Astrocyte (in vitro differentiated cells and primary cell): ENCODE data around the gene DAAM2. TPM values are rescaled to one million over a fixed set of nuclear protein-coding genes. Genes with fewer than 3 reads are reported as not detected.

Experiments
- DNase-seq: peaks from one replicate; pipeline ENCODE4 v3.0.0-alpha.2; 2010; ENCODE audit warnings: low read depth
- FAIRE-seq: peaks from 2 replicates; lab custom pipeline; 2011; peaks lifted over from hg19 to GRCh38; lab: Jason Lieb, UNC
- H2AFZ ChIP-seq: 2 replicates; pipeline ENCODE4 v1.6.0; 2012; ENCODE audit warnings: low read depth, low read length, inconsistent platforms
- H3K27ac ChIP-seq: 2 replicates; pipeline ENCODE4 v1.5.1; 2011; ENCODE audit warnings: low read depth, low read length, inconsistent platforms
- H3K27me3 ChIP-seq: 2 replicates; pipeline ENCODE4 v1.6.0; 2011; ENCODE audit warnings: low read length, inconsistent platforms; ENCODE audit not compliant: insufficient read depth
- H3K36me3 ChIP-seq: 2 replicates; pipeline ENCODE4 v1.5.1; 2011; ENCODE audit warnings: low read length, inconsistent platforms; ENCODE audit not compliant: insufficient read depth
- H3K4me1 ChIP-seq: 2 replicates; pipeline ENCODE4 v1.5.1; 2011; ENCODE audit warnings: low read length, inconsistent platforms; ENCODE audit not compliant: insufficient read depth
- H3K4me2 ChIP-seq: 2 replicates; pipeline ENCODE4 v1.6.0; 2012; ENCODE audit warnings: low read length, inconsistent platforms
- H3K4me3 ChIP-seq: 2 replicates; pipeline ENCODE4 v1.5.1; 2011; ENCODE audit warnings: low read depth, mild to moderate bottlenecking, low read length, inconsistent platforms; ENCODE audit not compliant: insufficient read depth
- H3K79me2 ChIP-seq: 2 replicates; pipeline ENCODE4 v1.6.0; 2012; ENCODE audit warnings: mild to moderate bottlenecking, low read length, inconsistent platforms; ENCODE audit not compliant: insufficient read depth
- H3K9ac ChIP-seq: 2 replicates; pipeline ENCODE4 v1.6.0; 2012; ENCODE audit warnings: mild to moderate bottlenecking, low read length, inconsistent platforms
- H3K9me3 ChIP-seq: 2 replicates; pipeline ENCODE4 v1.5.1; 2012; ENCODE audit warnings: low read depth, mild to moderate bottlenecking, low read length, inconsistent platforms; ENCODE audit not compliant: insufficient read depth
- H4K20me1 ChIP-seq: 2 replicates; pipeline ENCODE4 v1.6.0; 2012; ENCODE audit warnings: low read length, inconsistent platforms; ENCODE audit not compliant: insufficient read depth
- H3K27ac Mint-ChIP-seq: one replicate; pipeline ENCODE4 v1.8.0; 2021; ENCODE audit warnings: mild to moderate bottlenecking, mixed read lengths; ENCODE audit not compliant: unreplicated experiment
- H3K27me3 Mint-ChIP-seq: one replicate; pipeline ENCODE4 v1.8.0; 2021; ENCODE audit warnings: low read depth, mixed read lengths; ENCODE audit not compliant: unreplicated experiment
- H3K36me3 Mint-ChIP-seq: one replicate; pipeline ENCODE4 v1.8.0; 2021; ENCODE audit warnings: low read depth, mixed read lengths; ENCODE audit not compliant: unreplicated experiment
- H3K4me1 Mint-ChIP-seq: one replicate; pipeline ENCODE4 v1.8.0; 2021; ENCODE audit warnings: low read depth, mixed read lengths; ENCODE audit not compliant: unreplicated experiment
- H3K4me3 Mint-ChIP-seq: one replicate; pipeline ENCODE4 v1.8.0; 2021; ENCODE audit warnings: mild to moderate bottlenecking, moderate library complexity, mixed read lengths; ENCODE audit not compliant: unreplicated experiment
- H3K9me3 Mint-ChIP-seq: one replicate; pipeline ENCODE4 v1.8.0; 2021; ENCODE audit warnings: mild to moderate bottlenecking, mixed read lengths; ENCODE audit not compliant: unreplicated experiment
- CTCF ChIP-seq: IDR thresholded peaks from 2 replicates; pipeline ENCODE4 v1.5.1; 2011; ENCODE audit warnings: low read depth, mild to moderate bottlenecking, inconsistent platforms, low read length, moderate library complexity; ENCODE audit not compliant: insufficient read depth
- EZH2 ChIP-seq: IDR thresholded peaks from 2 replicates; pipeline ENCODE4 v1.6.1; 2012; ENCODE audit warnings: mild to moderate bottlenecking, low read length, inconsistent platforms; ENCODE audit not compliant: insufficient read depth
- total RNA-seq: library from RNA; stranded (reverse); gene quantifications from 2 replicates; pipeline ENCODE4 v1.2.1, GENCODE V29; 2021

DAAM2 gene
- total RNA-seq, 1 donor from 2014 or later: 38.4 TPM

DNA sequence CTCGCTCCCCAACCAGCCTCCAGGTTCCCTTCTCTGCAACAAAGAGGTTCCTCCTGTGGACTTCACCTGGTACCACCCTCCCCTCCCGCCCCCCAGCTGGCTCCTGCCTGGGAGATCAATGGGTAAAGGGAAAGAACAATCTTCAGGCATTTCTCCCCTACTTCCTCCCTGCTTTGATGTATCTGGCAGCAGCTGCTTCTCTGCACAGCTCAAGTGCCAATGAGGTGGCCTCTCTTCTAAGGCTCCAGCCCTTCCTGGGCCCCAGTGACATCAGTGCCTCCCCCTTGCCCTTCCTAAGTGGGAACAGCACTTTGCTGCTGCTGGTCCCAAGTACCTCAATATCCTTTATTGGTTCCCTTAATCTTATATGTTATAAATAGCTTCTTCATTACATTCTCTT, 118.6 kb downstream of the DAAM2 start:
- no peak overlapping the region for H3K27ac ChIP-seq
- peaks cover 41% of the 10 kb centered on the region for H3K36me3 Mint-ChIP-seq
- peaks cover 4% of the 10 kb centered on the region for H3K4me1 Mint-ChIP-seq
- H3K27me3 ChIP-seq: no peaks in the 10 kb centered on the region
- no peaks in the 10 kb centered on the region for H3K9me3 Mint-ChIP-seq
- H3K4me3 ChIP-seq: no peak overlapping the region
- peaks cover 2% of the 10 kb centered on the region for H3K27me3 Mint-ChIP-seq
- H3K36me3 ChIP-seq: no peaks in the 10 kb centered on the region
- H3K4me3 Mint-ChIP-seq: no peak overlapping the region
- DNase-seq: no peak
- no peak for FAIRE-seq
- no peak overlapping the region for H3K27ac Mint-ChIP-seq
- H3K4me1 ChIP-seq: no peaks in the 10 kb centered on the region
- no peaks in the 10 kb centered on the region for H4K20me1 ChIP-seq
- H3K4me2 ChIP-seq: no peak overlapping the region
- no peaks in the 10 kb centered on the region for H3K79me2 ChIP-seq
- H3K9ac ChIP-seq: no peak overlapping the region
- H2AFZ ChIP-seq: no peak overlapping the region
- TF ChIP-seq CTCF (no peak), EZH2 (no peak)
- H3K9me3 ChIP-seq: no peaks in the 10 kb centered on the region

GRCh38 chr6:39911513-39912125, 119.4 kb downstream of the DAAM2 start:
- H3K9ac ChIP-seq: no peak overlapping the region
- no peak for FAIRE-seq
- H3K79me2 ChIP-seq: no peaks in the 10 kb centered on the region
- no peak overlapping the region for H3K4me2 ChIP-seq
- no peak overlapping the region for H2AFZ ChIP-seq
- H3K27ac ChIP-seq: no peak overlapping the region
- H3K27me3 Mint-ChIP-seq: peaks cover 2% of the 10 kb centered on the region
- H3K36me3 ChIP-seq: no peaks in the 10 kb centered on the region
- H3K27ac Mint-ChIP-seq: no peak overlapping the region
- peaks cover 43% of the 10 kb centered on the region for H3K36me3 Mint-ChIP-seq
- no peak overlapping the region for H3K4me3 ChIP-seq
- no peak for DNase-seq
- H3K9me3 ChIP-seq: no peaks in the 10 kb centered on the region
- H4K20me1 ChIP-seq: no peaks in the 10 kb centered on the region
- TF ChIP-seq EZH2: no peak
- TF ChIP-seq CTCF: no peak
- H3K9me3 Mint-ChIP-seq: no peaks in the 10 kb centered on the region
- H3K4me3 Mint-ChIP-seq: no peak overlapping the region
- H3K27me3 ChIP-seq: no peaks in the 10 kb centered on the region
- H3K4me1 ChIP-seq: no peaks in the 10 kb centered on the region
- H3K4me1 Mint-ChIP-seq: peaks cover 4% of the 10 kb centered on the region

DNA sequence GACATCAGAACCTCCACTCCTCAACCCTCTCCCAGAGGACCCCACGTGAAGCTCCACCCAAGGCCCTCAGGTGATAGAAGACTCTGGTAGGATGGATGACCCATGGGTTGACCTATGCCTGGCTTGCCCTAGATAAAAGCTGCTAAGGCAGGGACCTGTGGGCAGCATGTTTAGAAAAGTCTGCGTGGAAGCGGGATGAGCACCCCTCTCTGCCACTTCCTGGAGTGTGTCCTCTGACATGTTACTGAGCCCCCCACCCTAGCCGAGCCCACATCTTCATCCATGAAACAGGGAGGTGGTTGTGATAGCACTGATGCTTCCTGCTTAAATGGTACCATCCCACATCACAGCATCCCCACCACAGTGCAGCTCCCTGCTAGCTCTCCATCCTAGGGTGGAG, 120.3 kb downstream of the DAAM2 start:
- Histone ChIP-seq H3K36me3 (no peaks in the 10 kb centered on the region), H3K79me2 (no peaks in the 10 kb centered on the region), H3K4me3 (no peak overlapping the region), H3K27me3 (no peaks in the 10 kb centered on the region), H3K9me3 (no peaks in the 10 kb centered on the region), H3K4me1 (no peaks in the 10 kb centered on the region), H3K27ac (no peak overlapping the region), H2AFZ (no peak overlapping the region), H4K20me1 (no peaks in the 10 kb centered on the region), H3K4me2 (no peak overlapping the region), H3K9ac (no peak overlapping the region)
- TF ChIP-seq EZH2 (no peak), CTCF (no peak)
- DNase-seq: no peak
- Mint-ChIP-seq H3K36me3 (peaks cover 37% of the 10 kb centered on the region), H3K4me3 (no peak overlapping the region), H3K27ac (no peak overlapping the region), H3K27me3 (peaks cover 2% of the 10 kb centered on the region), H3K9me3 (no peaks in the 10 kb centered on the region), H3K4me1 (peaks cover 4% of the 10 kb centered on the region)
- no peak for FAIRE-seq
